GM19463 (cell line): ENCODE results near the gene ICE2.

Source experiments
- ATAC-seq: cut with Tn5 transposase; IDR thresholded peaks from one replicate; pipeline ENCODE4 v1.9.1; 2021; ENCODE audit warnings: mild to moderate bottlenecking, moderate library complexity; ENCODE audit not compliant: unreplicated experiment

ICE2 gene, protein sequence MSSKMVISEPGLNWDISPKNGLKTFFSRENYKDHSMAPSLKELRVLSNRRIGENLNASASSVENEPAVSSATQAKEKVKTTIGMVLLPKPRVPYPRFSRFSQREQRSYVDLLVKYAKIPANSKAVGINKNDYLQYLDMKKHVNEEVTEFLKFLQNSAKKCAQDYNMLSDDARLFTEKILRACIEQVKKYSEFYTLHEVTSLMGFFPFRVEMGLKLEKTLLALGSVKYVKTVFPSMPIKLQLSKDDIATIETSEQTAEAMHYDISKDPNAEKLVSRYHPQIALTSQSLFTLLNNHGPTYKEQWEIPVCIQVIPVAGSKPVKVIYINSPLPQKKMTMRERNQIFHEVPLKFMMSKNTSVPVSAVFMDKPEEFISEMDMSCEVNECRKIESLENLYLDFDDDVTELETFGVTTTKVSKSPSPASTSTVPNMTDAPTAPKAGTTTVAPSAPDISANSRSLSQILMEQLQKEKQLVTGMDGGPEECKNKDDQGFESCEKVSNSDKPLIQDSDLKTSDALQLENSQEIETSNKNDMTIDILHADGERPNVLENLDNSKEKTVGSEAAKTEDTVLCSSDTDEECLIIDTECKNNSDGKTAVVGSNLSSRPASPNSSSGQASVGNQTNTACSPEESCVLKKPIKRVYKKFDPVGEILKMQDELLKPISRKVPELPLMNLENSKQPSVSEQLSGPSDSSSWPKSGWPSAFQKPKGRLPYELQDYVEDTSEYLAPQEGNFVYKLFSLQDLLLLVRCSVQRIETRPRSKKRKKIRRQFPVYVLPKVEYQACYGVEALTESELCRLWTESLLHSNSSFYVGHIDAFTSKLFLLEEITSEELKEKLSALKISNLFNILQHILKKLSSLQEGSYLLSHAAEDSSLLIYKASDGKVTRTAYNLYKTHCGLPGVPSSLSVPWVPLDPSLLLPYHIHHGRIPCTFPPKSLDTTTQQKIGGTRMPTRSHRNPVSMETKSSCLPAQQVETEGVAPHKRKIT

GRCh38 chr15:60478566-60479360, at the start of gene ICE2:
Gene ICE2 (minus strand): TSS chr15:60479142. CDS start chr15:60477977, 1,165 bp downstream.
- ATAC-seq, result peak; percentile 84

GRCh38 chr15:60528530-60528929, 49.6 kb upstream of the ICE2 start:
- no peak for ATAC-seq

GRCh38 chr15:60527456-60527855, 48.5 kb upstream of the ICE2 start:
- ATAC-seq, result no peak

- ATAC-seq, result no peak
These were observed 47.2 kb upstream of the ICE2 start for GRCh38 chr15:60526127-60526616.

- ATAC-seq, result no peak
These were observed 46.5 kb upstream of the ICE2 start for GRCh38 chr15:60525341-60526039.

DNA sequence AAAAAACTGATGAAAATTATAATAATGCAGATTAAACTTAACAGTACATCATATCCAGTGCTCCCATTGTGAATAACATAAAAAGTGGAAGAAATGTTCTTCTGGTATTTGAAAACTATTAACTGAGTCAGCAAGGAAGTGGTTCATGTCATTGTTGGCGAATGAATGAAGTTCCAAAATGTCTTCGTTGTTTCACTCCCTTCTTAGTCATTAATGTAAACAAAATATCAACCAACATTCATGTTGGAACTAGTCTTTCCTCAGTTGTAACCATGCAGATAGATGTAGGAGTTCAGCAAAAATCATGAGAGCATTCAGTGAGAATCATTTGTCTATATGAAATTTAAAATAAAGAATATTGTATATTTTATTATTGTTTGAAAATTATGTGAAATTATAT, 44.1 kb upstream of the ICE2 start:
- no peak for ATAC-seq

DNA sequence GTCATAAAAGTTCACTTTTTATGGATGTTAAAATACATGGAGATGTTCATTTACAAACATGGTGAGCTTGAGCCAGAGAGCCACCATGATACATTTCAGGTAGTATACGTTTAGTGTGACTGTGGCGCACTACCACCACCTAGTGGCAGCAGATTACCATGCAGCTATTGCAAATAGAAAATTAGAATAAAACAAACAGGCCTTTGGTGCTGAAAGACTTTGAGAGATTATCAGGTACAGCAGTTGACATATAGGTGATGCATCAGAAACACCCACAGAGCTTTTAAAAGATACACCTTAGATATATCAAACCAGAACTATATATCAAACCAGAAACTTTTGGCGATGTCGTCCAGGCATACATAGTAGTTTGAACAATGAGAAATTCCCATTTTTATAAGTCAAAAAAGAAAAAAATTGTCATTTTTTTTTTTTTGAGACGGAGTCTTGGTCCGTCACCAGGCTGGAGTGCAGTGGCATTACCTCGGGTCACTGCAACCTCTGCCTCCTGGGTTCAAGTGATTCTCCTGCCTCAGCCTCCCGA, 42.0 kb upstream of the ICE2 start:
- peak; percentile 41 for ATAC-seq

DNA sequence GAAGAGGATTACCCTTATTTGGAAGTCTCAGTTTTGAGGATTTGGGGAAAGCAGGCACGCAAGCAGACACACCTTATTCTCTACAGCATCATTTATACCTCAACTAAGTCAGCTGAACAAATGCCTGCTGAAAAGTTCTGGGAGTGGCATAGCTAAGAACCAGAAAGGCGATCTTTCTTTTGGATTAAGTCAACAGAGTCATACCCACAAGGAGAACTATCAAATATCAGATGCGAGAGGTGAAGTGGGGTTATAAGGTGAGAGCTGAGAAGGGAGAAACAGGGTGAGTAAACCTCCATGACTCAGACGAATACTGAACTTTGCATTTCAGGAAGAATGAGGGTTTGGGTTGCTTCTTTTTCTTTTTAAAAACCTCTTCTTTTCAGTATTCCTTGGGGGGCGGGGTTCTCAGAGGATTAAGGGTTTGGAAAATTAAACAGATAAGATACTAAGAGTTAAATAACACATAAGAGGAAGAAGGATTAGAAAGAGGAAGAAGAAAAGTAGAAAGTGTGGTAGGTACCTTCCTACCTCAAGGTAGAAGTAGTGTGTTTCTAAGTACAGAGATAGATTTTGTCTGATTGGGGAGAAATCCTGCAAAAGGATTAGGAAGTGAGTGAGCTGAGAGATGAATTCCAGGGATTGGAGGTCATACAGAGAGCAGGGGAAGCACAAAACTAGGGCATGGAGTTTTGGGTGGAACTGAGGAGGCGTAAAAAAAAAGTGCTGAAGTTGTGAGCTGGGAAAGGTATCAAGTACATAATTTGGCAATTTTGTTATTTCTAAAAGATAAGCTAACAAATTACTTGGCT, 41.3 kb upstream of the ICE2 start:
- ATAC-seq, result peak; percentile 53

DNA sequence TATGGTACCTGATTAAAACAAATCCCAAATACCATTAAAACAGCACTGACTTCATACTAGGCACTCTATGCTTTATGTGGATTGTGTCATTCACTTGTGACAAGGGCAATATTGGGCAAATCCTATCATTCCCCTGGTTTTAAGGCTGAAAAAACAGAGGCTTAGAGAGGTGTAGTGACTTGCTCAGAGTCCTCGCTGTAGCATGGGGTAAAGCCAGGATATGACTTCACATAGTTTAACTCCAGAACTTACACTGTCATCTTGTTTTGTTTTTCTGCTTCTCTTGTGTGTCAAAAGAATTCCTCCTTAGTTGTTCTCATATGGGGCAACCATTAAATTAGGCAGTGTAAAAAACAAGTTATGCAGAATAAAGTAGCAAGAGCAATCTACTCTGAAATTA, 40.3 kb upstream of the ICE2 start:
- ATAC-seq, result no peak

- ATAC-seq, result no peak
These were observed 39.6 kb upstream of the ICE2 start for GRCh38 chr15:60518511-60518910.

- no peak for ATAC-seq
These were observed 35.4 kb upstream of the ICE2 start for GRCh38 chr15:60514261-60514881.

- ATAC-seq, result no peak
These were observed 34.7 kb upstream of the ICE2 start for GRCh38 chr15:60513676-60514075.

DNA sequence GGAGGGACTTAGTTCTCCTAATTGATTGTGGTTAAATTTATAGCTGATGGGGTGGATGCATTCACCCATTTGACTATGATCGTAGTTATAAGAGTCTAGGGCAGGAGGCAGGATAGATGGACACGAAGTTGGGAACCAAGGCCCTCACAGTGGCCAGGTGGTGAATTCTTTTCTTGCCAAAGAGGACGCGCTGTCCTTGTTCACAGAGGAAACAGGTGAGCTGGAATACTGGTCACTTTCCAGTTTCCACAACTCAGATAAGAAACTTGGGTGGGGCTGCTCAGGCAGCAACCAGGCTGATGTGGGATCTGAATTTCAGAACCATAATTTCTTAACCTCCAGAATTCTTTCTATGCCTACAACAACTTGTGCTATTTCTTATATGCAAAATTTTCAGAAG, 34.0 kb upstream of the ICE2 start:
- no peak for ATAC-seq

DNA sequence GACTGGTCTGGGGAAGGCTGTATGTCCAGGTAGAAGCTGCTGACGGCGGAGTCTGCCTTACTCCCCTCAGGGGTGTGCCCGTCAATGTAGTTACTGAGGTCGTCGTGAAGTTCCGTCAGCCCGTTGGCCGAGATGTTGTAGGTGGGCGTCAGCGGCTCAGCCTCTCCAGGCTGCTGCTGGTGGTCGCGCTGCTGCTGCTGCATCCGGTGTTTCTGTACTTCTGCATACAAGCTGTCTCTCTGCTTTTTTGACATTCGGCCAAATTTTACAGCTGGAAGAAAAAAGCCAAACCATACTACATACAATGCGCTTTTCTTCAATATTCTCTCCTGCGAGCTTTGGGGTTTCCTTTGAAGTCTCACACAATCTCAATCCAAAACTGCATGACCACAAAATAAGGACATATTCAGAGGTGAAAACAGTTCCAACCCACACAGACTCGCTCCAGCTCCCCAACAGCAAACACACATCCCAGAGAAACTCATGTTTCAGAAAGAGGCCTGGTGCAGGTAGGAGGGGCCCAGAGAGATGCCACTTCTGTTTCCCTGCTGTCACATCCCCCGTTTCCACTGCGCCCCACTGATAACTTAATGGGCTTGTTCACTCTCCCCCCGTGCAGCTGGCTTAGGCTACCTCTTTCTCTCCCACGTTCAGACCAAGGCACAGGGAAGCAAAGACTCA, 32.5 kb upstream of the ICE2 start:
- no peak for ATAC-seq

- ATAC-seq, result no peak
These were observed 31.1 kb upstream of the ICE2 start for GRCh38 chr15:60510006-60510405.

- ATAC-seq, result no peak
These were observed 30.5 kb upstream of the ICE2 start for GRCh38 chr15:60509470-60509869.

DNA sequence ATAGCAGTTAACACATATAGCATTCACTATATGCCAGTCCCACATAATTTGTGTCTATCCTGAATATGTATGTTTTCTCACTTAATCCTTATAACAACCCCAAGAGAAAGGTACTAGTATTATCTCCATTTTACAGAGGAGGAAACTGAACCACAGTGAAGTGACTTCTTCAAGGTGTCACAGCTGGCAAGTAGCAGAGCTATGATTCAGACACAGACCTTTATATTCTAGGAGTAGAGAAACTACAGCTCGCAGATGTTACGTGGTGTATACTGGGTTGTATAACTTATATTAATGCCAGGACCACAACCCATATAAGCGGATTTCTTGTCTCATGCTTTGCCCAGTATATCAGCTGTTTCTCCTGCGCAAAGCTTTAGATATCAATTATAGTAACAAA, 29.5 kb upstream of the ICE2 start:
- ATAC-seq, result no peak
